ENCODE measurements around the gene BMI1. TPM values are rescaled to one million over a fixed set of nuclear protein-coding genes. Genes with fewer than 3 reads are reported as not detected.

The BMI1 gene
- total RNA-seq, 4 donors from 2014 or later, result 16.7 to 37.6 (median 28.3) TPM

DNA sequence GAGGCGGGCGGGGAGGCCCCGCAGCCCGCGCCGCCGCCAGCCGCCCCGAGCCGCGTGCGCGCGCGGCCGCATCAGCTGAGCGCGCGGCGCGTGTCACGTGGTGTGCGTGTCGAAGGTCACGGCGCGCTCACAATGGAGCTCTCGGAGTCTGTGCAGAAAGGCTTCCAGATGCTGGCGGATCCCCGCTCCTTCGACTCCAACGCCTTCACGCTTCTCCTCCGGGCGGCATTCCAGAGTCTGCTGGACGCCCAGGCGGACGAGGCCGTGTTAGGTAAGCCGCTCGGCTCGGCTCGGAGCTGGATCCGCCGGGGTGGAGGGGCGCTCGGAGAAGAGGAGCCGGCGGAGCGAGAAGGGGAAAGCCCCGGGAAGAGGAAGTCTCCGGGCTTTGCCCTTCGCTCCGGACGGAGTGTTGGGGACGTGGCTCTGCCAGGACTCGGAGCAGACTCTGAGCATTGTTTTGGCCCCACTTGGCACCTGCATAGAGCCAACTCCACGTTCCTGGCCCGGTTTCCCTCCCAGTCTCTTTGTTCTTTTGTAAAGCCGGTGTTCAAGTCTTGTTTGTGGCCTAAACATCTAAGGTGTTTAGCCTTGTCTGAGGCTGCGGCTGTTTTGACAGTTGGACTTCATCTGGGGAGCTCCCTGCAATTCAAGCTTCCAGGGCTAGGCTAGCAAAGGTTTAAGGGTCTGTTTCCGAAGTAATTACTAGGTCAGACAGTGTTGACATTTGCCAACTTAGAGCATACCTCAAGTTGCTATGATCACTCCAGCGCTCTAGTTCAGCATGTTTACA is 4.4 kb upstream of the BMI1 start, which contains the start of gene COMMD3:
Gene COMMD3 (plus strand): TSS at position 103 of the 790 bp plus-strand sequence. CDS start 30 bp downstream, at position 133.
- WGBS, 2 donors, result 1 to 2% methylated on average over 16 to 26 of the region's 63 CpGs
- peak in 1 of 2 donors; percentile 69 for TF ChIP-seq POLR2A (IDR thresholded peaks at IDR 0.05)
- TF ChIP-seq, protein P1, sequence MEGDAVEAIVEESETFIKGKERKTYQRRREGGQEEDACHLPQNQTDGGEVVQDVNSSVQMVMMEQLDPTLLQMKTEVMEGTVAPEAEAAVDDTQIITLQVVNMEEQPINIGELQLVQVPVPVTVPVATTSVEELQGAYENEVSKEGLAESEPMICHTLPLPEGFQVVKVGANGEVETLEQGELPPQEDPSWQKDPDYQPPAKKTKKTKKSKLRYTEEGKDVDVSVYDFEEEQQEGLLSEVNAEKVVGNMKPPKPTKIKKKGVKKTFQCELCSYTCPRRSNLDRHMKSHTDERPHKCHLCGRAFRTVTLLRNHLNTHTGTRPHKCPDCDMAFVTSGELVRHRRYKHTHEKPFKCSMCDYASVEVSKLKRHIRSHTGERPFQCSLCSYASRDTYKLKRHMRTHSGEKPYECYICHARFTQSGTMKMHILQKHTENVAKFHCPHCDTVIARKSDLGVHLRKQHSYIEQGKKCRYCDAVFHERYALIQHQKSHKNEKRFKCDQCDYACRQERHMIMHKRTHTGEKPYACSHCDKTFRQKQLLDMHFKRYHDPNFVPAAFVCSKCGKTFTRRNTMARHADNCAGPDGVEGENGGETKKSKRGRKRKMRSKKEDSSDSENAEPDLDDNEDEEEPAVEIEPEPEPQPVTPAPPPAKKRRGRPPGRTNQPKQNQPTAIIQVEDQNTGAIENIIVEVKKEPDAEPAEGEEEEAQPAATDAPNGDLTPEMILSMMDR (IDR thresholded peaks at IDR 0.05), result no peak
- intact Hi-C loops (cut with DNase I; ENCODE audit: low total_unique reads), result no loop called here
- peak; percentile 86 to 97 for DNase-seq (ENCODE audit: low spot score in 2 of 2)
- H3K4me3 ChIP-seq (ENCODE audit: low read depth, poor library complexity, severe bottlenecking), result peak within 1 kb of the TSS; percentile 83

- no peak for DNase-seq (ENCODE audit: low spot score in 2 of 2)
- H3K4me3 ChIP-seq (ENCODE audit: low read depth, poor library complexity, severe bottlenecking), result peak overlapping the region; percentile 83
- no peak for TF ChIP-seq POLR2A (IDR thresholded peaks at IDR 0.05)
- TF ChIP-seq, protein P1 (IDR thresholded peaks at IDR 0.05), result no peak
- intact Hi-C loops (cut with DNase I; ENCODE audit: low total_unique reads), result no loop called here
- 10 to 16% methylated on average over 9 of the region's 9 CpGs for WGBS, 2 donors
Measured at GRCh38 chr10:22317076-22317370, 3.9 kb upstream of the BMI1 start.

GRCh38 chr10:22317771-22318565 is 2.9 kb upstream of the BMI1 start:
- TF ChIP-seq, protein P1 (IDR thresholded peaks at IDR 0.05), result no peak
- TF ChIP-seq POLR2A (IDR thresholded peaks at IDR 0.05), result no peak
- no peak for DNase-seq (ENCODE audit: low spot score in 2 of 2)
- WGBS, 2 donors, result 84 to 89% methylated on average over 6 of the region's 6 CpGs
- no peak overlapping the region for H3K4me3 ChIP-seq (ENCODE audit: low read depth, poor library complexity, severe bottlenecking)
- intact Hi-C loops (cut with DNase I; ENCODE audit: low total_unique reads), result no loop called here

GRCh38 chr10:22318772-22319171 is 2.1 kb upstream of the BMI1 start:
- TF ChIP-seq, protein P1 (IDR thresholded peaks at IDR 0.05), result no peak
- TF ChIP-seq POLR2A (IDR thresholded peaks at IDR 0.05), result no peak
- intact Hi-C loops (cut with DNase I; ENCODE audit: low total_unique reads), result no loop called here
- no peak for DNase-seq (ENCODE audit: low spot score in 2 of 2)
- 95 to 98% methylated on average over 3 of the region's 3 CpGs for WGBS, 2 donors
- no peak overlapping the region for H3K4me3 ChIP-seq (ENCODE audit: low read depth, poor library complexity, severe bottlenecking)

GRCh38 chr10:22319547-22319979 is 1.3 kb upstream of the BMI1 start:
- no peak overlapping the region for H3K4me3 ChIP-seq (ENCODE audit: low read depth, poor library complexity, severe bottlenecking)
- TF ChIP-seq, protein P1 (IDR thresholded peaks at IDR 0.05), result no peak
- no peak for TF ChIP-seq POLR2A (IDR thresholded peaks at IDR 0.05)
- WGBS, 2 donors, result 89% methylated on average over 10 of the region's 10 CpGs
- DNase-seq (ENCODE audit: low spot score in 2 of 2), result no peak
- intact Hi-C loops (cut with DNase I; ENCODE audit: low total_unique reads), result no loop called here
